IMR-90 (cell line): Measurements from ENCODE around the gene PID1. TPM values are rescaled to one million over a fixed set of nuclear protein-coding genes. Genes with fewer than 3 reads are reported as not detected.

Experiments
- ATAC-seq: fragments of 200-7000 bp; cut with Tn5 transposase; 2 replicates; pipeline ENCODE4 v1.9.1; 2020; ENCODE audit warnings: low read depth, mild to moderate bottlenecking, moderate library complexity
- BruUV-seq: library from RNA; stranded (reverse); fragments of 400-500 nt; replicated peaks from 2 replicates; lab custom pipeline; 2021; lab: Mats Ljungman, UMichigan
- CTCF ChIA-PET: fragments of 300-600 bp; formaldehyde crosslinking; extraction: SDS; loops from one replicate; lab custom pipeline; 2021; ENCODE audit warnings: antibody characterized with exemption; lab: Yijun Ruan, JAX
- POLR2A ChIA-PET: fragments of 300-600 bp; sonication (Branson Sonifier 250); formaldehyde crosslinking; loops from one replicate; lab custom pipeline; 2022; ENCODE audit warnings: antibody characterized with exemption; ENCODE audit not compliant: unreplicated experiment; lab: Charles Lee
- DNase-seq: peaks from one replicate; pipeline ENCODE4 v3.0.0; 2013
- H2AFZ ChIP-seq: replicated peaks from 2 replicates; pipeline ENCODE3; 2013; ENCODE audit warnings: low read length, mild to moderate bottlenecking; ENCODE audit not compliant: poor library complexity
- H2AK5ac ChIP-seq: 2 replicates; pipeline ENCODE4 v1.6.1; 2013; ENCODE audit warnings: low read depth, low read length, inconsistent platforms
- H2AK9ac ChIP-seq: replicated peaks from 2 replicates; pipeline ENCODE3; 2013; ENCODE audit warnings: mild to moderate bottlenecking, low read depth, low read length, moderate library complexity; ENCODE audit not compliant: poor library complexity
- H2BK120ac ChIP-seq: 2 replicates; pipeline ENCODE4 v1.6.1; 2013; ENCODE audit warnings: low read depth, low read length, inconsistent platforms
- H2BK15ac ChIP-seq: 3 replicates; pipeline ENCODE4 v1.6.1; 2013; ENCODE audit warnings: low read depth, low read length, inconsistent platforms
- H2BK20ac ChIP-seq: 2 replicates; pipeline ENCODE4 v1.6.1; 2013; ENCODE audit warnings: low read depth, mild to moderate bottlenecking, inconsistent platforms, low read length, moderate library complexity
- H2BK5ac ChIP-seq: 2 replicates; pipeline ENCODE4 v1.6.1; 2013; ENCODE audit warnings: mild to moderate bottlenecking, low read depth, low read length, inconsistent platforms; ENCODE audit not compliant: poor library complexity, severe bottlenecking
- H3K14ac ChIP-seq: replicated peaks from 2 replicates; pipeline ENCODE4 v1.6.1; 2013; ENCODE audit warnings: low read depth, low read length, inconsistent platforms
- H3K18ac ChIP-seq: 2 replicates; pipeline ENCODE4 v1.6.1; 2013; ENCODE audit warnings: low read depth, low read length, control low read depth
- H3K23ac ChIP-seq: 2 replicates; pipeline ENCODE4 v1.6.1; 2013; ENCODE audit warnings: low read depth, low read length, inconsistent platforms
- H3K27ac ChIP-seq: 2 replicates; pipeline ENCODE4 v1.5.1; 2013; ENCODE audit warnings: mild to moderate bottlenecking, control low read depth, low read length; ENCODE audit not compliant: insufficient read depth
- H3K27me3 ChIP-seq: 2 replicates; pipeline ENCODE4 v1.6.1; 2013; ENCODE audit warnings: low read length; ENCODE audit not compliant: control insufficient read depth, insufficient read depth
- H3K36me3 ChIP-seq: 2 replicates; pipeline ENCODE4 v1.6.1; 2013; ENCODE audit warnings: low read length, mixed read lengths; ENCODE audit not compliant: control insufficient read depth, insufficient read depth
- H3K4ac ChIP-seq: 2 replicates; pipeline ENCODE4 v1.6.1; 2013; ENCODE audit warnings: low read depth, low read length, inconsistent platforms
- H3K4me1 ChIP-seq: 2 replicates; pipeline ENCODE4 v1.6.1; 2013; ENCODE audit warnings: low read length, mixed read lengths; ENCODE audit not compliant: control insufficient read depth, insufficient read depth
- H3K4me2 ChIP-seq: 2 replicates; pipeline ENCODE4 v1.6.1; 2013; ENCODE audit warnings: low read depth, mild to moderate bottlenecking, control low read depth, low read length, moderate library complexity
- H3K4me3 ChIP-seq: 2 replicates; pipeline ENCODE4 v1.5.1; 2013; ENCODE audit warnings: low read depth, mild to moderate bottlenecking, control low read depth, low read length, moderate library complexity; ENCODE audit not compliant: insufficient read depth
- H3K56ac ChIP-seq: 2 replicates; pipeline ENCODE4 v1.6.1; 2013; ENCODE audit warnings: low read length, inconsistent platforms; ENCODE audit not compliant: insufficient read depth; ENCODE audit errors: extremely low read depth
- H3K79me1 ChIP-seq, 2 experiments: 2 replicates each; pipeline ENCODE4 v1.6.1; 2013; ENCODE audit warnings: low read length in 2 of 2, inconsistent platforms in 1 of 2, low read depth in 1 of 2
- H3K9ac ChIP-seq: 2 replicates; pipeline ENCODE4 v1.6.1; 2013; ENCODE audit warnings: low read depth, low read length, control low read depth
- H3K9me1 ChIP-seq: 2 replicates; pipeline ENCODE4 v1.6.1; 2013; ENCODE audit warnings: low read length, inconsistent platforms; ENCODE audit not compliant: insufficient read depth
- H3K9me3 ChIP-seq: 2 replicates; pipeline ENCODE4 v1.6.1; 2013; ENCODE audit warnings: low read length; ENCODE audit not compliant: control insufficient read depth, insufficient read depth
- H4K20me1 ChIP-seq: 2 replicates; pipeline ENCODE4 v1.6.1; 2013; ENCODE audit warnings: low read length, inconsistent platforms; ENCODE audit not compliant: insufficient read depth
- H4K5ac ChIP-seq: 2 replicates; pipeline ENCODE4 v1.6.1; 2013; ENCODE audit warnings: mild to moderate bottlenecking, low read depth, low read length, control low read depth
- H4K8ac ChIP-seq, 2 experiments: 2 replicates each; pipeline ENCODE4 v1.6.1; 2013; ENCODE audit warnings: low read depth in 2 of 2, low read length in 2 of 2, control low read depth in 1 of 2, inconsistent platforms in 1 of 2
- H4K91ac ChIP-seq: 2 replicates; pipeline ENCODE4 v1.6.1; 2013; ENCODE audit warnings: low read depth, low read length, inconsistent platforms; ENCODE audit not compliant: insufficient read depth
- CEBPB ChIP-seq: IDR thresholded peaks from 2 replicates; pipeline ENCODE4 v1.6.1; 2012; ENCODE audit warnings: low read depth, low read length, improper control_type of control experiment
- CHD1 ChIP-seq: IDR thresholded peaks from 2 replicates; pipeline ENCODE4 v1.6.1; 2012; ENCODE audit warnings: low read depth, low read length, improper control_type of control experiment
- MAFK ChIP-seq: IDR thresholded peaks from 2 replicates; pipeline ENCODE4 v1.6.1; 2012; ENCODE audit warnings: low read depth, low read length, improper control_type of control experiment
- SMC3 ChIP-seq: fragments of 150-350 bp; IDR thresholded peaks from 2 replicates; pipeline ENCODE4 v1.6.1; 2016; ENCODE audit warnings: low read depth, mild to moderate bottlenecking, antibody characterized with exemption, low read length, moderate library complexity
- WGBS, 2 experiments: methylation state at CpG; one replicate each; pipeline versions ENCODE4 v1.1.5 to v1.1.7; 2013; ENCODE audit warnings: missing lambda C conversion rate in 2 of 2; ENCODE audit not compliant: insufficient read length in 1 of 2; ENCODE audit errors: extremely low coverage in 2 of 2; 5-methylcytosine and 5-hydroxymethylcytosine counted together
- dilution Hi-C: fragments of 300-500 bp; cut with HindIII; formaldehyde crosslinking; loops from one replicate; pipeline ENCODE4 v1.14.3; 2018; ENCODE audit warnings: low sequenced_read_pairs; ENCODE audit not compliant: unreplicated experiment
- in situ Hi-C: fragments of 300-500 bp; cut with MboI; formaldehyde crosslinking; loops from 3 replicates; pipeline ENCODE4 v1.14.3; 2019; ENCODE audit warnings: low sequenced_read_pairs, inconsistent platforms, mixed read lengths
- intact Hi-C: fragments of 100-400 bp; cut with micrococcal nuclease; formaldehyde crosslinking; loops from 2 replicates; pipeline ENCODE4 v1.10.0; 2022
- polyA plus RNA-seq, 3 experiments: library from polyadenylated mRNA; depleted of rRNA; stranded (reverse); fragments of >200 nt; gene quantifications; 2 replicates each; pipeline ENCODE4 v1.2.3, GENCODE V29; 2012; ENCODE audit warnings: low replicate concordance in 1 of 3
- total RNA-seq: library from RNA; depleted of rRNA; stranded (reverse); fragments of >200 nt; gene quantifications from 2 replicates; pipeline ENCODE4 v1.2.3, GENCODE V29; 2012
- TF ChIP-seq, protein P1 (sequence below): fragments of 150-350 bp; IDR thresholded peaks from 2 replicates; pipeline ENCODE4 v1.6.1; 2016; ENCODE audit warnings: low read depth, mild to moderate bottlenecking, low read length, moderate library complexity, borderline replicate concordance

Gene PID1
- total and polyA plus RNA-seq, 2 of the 4 experiments (the other 2 are of a cell fraction), result 0.90 to 1.9 TPM

DNA sequence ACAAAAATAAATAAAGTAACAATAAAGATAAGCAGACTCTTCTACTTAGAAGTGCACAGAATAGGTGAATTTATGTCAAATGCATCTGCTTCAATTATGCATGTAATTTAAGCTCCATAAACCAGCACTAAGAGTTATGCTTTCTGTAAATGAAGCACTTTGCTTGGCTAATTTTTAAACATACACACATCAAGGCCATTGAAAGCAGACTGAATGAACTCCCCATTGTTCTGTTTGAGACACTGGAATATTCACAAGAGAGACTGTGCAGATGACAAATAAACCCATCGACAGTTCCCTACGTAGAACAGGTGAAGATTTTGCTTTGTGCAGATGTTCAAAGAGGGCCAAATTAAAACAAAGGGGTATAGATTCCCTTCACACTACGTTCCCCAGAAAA, 133.4 kb downstream of the PID1 start:
- Histone ChIP-seq H2AK9ac (no peak overlapping the region), H2BK5ac (no peak overlapping the region), H3K4me1 (no peaks in the 10 kb centered on the region), H2BK20ac (no peak overlapping the region), H3K4me2 (no peak overlapping the region), H2BK15ac (no peak overlapping the region), H3K79me1 (no peaks in the 10 kb centered on the region), H4K8ac (no peak overlapping the region), H2AFZ (no peak overlapping the region), H3K14ac (no peak overlapping the region), H3K9ac (no peak overlapping the region), H3K9me3 (peaks cover 5% of the 10 kb centered on the region; the same call in 1 of the 2 replicates), H3K36me3 (no peaks in the 10 kb centered on the region), H3K23ac (no peak overlapping the region), H4K20me1 (no peaks in the 10 kb centered on the region), H3K27ac (no peak overlapping the region), H3K18ac (no peak overlapping the region), H3K27me3 (no peaks in the 10 kb centered on the region), H3K4me3 (no peak overlapping the region), H2AK5ac (no peak overlapping the region), H3K9me1 (no peaks in the 10 kb centered on the region), H3K56ac (no peak overlapping the region), H2BK120ac (no peak overlapping the region), H4K5ac (no peak overlapping the region), H3K4ac (no peak overlapping the region), H4K91ac (no peak overlapping the region)
- CTCF ChIA-PET, result no interaction called here
- POLR2A ChIA-PET, result no interaction called here
- DNase-seq (no peak), ATAC-seq (no peak)
- dilution Hi-C loops, result no loop called here
- no CpG with 5 or more reads among the region's 3 CpGs for WGBS, 2 experiments
- in situ Hi-C loops, result no loop called here
- no TSS peak for BruUV-seq
- intact Hi-C loops, result loop anchor here (1.0 kb wide), 1 partner anchor 132 kb away; no protein-coding TSS in a partner anchor
- TF ChIP-seq, protein P1, sequence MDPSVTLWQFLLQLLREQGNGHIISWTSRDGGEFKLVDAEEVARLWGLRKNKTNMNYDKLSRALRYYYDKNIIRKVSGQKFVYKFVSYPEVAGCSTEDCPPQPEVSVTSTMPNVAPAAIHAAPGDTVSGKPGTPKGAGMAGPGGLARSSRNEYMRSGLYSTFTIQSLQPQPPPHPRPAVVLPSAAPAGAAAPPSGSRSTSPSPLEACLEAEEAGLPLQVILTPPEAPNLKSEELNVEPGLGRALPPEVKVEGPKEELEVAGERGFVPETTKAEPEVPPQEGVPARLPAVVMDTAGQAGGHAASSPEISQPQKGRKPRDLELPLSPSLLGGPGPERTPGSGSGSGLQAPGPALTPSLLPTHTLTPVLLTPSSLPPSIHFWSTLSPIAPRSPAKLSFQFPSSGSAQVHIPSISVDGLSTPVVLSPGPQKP, result no peak
- TF ChIP-seq MAFK, result no peak
- TF ChIP-seq SMC3, result no peak
- no peak for TF ChIP-seq CHD1
- no peak for TF ChIP-seq CEBPB
